GM21786 (cell line): ENCODE results near the gene SLC25A47.
"Not testable (repeated sequence)": the region's sequence is repeated elsewhere in the genome, so short reads cannot be mapped to it uniquely, and the experiment has no call there.

Experiments used
- ATAC-seq: cut with Tn5 transposase; IDR thresholded peaks from one replicate; pipeline ENCODE4 v1.9.1; 2021; ENCODE audit not compliant: unreplicated experiment

Gene SLC25A47, protein sequence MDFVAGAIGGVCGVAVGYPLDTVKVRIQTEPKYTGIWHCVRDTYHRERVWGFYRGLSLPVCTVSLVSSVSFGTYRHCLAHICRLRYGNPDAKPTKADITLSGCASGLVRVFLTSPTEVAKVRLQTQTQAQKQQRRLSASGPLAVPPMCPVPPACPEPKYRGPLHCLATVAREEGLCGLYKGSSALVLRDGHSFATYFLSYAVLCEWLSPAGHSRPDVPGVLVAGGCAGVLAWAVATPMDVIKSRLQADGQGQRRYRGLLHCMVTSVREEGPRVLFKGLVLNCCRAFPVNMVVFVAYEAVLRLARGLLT

DNA sequence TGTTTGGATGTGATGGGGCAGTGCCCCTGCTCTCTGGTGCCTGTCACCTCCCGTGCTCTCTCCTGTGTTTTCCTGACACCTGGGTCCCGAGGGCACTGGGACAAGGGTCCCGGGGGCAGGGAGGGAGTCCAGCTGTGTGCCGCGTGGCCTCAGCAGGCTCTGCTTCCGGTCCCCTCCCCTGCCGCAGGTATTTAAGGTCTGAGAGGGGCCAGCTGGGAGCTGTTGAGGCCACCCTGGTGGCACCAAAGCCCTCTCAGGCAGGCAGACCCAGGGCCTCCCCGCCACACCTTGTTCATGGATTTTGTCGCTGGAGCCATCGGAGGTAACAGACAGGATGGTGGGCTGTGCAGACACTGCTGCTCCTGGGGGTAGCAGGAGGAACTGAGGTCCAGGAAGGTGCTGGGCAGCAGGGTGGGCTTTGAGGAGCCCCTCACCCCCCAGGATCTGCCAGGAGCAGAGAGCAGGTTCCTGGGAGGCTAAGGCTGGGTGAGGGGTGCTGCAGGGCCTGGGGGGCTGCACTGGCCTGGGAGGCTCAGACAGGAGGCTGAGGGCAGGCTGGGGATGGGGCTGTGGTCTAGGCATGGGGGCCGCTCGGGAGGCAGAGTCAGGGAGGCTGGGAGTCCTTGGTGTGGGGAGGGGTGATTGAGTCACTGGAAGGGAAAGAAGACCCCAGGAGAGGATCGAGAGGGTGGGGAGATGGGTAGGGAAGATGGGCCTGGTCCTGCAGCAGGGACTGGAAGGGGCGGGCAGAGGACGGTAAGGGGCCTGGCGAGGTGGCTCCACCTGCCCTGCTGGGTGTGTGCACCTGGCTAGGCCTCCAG, at the start of gene SLC25A47:
SLC25A47 (plus strand) TSS at position 219 of the 821 bp plus-strand sequence; CDS start at position 295, 76 bp downstream.
- ATAC-seq = no peak

DNA sequence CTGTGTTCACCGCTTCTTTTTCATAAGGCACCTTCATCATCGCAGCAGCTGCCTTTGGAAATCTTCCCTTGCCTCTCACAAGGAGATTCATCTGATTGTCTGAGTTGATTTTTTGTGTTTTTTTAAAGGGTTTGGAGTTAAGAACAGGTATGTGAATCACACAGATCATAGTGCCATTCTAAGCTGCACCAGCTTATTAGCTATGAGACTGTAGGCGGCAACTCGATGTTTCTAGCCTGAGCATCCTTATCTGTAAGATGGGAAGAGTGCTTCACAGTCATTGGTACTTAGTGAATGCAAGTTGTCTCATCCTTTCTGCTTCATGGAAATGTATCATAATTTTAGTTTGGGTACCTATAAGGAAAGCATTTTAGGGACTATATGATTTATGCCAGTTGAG, 48.9 kb upstream of the SLC25A47 start:
- ATAC-seq = no peak

DNA sequence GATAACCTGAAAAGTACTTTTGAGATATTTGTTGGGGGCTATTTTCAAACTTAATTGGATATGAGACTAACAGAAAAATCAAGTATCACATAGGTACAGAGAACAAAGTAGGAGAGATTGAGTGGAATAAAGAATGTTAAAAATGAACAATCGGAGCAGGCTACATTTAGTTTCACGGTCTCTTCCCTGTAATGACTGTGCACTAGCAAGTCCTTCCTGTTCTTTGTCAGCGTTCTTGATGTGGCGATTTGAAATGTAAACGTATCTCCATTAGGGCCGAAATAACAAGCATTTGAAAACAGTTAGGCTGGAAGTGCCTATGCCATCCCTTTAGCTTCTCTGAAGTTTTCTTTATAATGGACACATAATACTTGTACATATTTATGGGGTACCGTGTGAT, 47.9 kb upstream of the SLC25A47 start:
- no peak for ATAC-seq

DNA sequence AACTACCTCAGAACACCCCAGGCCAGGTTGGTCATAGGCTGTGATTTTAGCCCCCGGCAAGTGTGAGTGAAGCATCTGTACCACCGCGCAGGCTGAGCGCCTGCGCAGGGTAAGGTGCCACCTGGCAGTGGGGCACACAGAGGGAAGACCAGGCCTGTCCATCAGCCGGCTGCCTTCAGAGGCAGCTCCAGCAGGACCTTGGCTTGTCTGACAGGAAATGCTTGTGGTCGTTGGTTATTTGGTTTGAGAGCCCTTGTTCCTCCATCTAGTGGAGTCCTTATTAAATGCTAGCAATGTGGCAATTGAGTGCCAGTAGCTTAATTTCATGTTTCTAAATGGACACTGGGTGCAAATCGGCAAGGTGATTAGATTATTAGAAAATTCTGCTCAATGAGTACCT, 44.4 kb upstream of the SLC25A47 start:
- peak; percentile 74 for ATAC-seq

DNA sequence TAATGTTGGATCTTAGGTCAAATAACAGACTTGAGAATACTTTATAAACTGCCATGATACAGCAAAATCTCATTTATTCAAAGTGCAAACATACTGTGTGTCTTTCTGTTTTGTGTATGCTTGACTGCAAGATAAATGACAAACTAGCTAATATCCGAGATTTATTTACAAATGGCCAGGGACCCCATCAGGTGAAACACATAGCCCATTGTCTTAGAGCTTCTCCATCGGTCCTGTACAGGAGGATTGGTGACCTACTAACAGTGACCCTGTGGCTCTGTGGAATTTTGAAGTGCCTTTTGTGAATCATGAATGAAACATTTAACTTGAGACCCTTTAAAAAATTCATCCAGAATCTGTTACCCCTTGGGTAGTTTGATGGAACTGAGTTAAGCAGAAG, 44.0 kb upstream of the SLC25A47 start:
- ATAC-seq = no peak

DNA sequence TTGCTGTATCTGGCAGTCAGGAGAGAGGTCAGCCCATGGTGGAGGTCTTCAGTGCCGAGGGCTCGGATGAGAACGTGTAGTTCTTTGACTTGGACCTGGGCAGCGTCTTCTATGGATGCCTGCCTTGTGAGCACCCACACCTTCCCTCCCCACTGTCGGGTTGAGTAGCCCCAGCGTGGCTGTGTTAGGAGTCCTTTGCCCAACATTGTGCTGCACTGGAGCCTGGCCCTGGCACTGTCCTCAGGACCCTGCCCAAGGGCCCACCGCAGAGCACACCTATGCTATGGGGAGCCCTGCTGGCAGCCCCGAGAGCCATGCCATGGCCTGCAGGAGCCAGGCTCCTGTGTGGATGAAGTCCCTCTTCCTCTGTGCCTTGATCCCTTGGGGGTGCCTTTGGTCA, 43.6 kb upstream of the SLC25A47 start:
- ATAC-seq = no peak

DNA sequence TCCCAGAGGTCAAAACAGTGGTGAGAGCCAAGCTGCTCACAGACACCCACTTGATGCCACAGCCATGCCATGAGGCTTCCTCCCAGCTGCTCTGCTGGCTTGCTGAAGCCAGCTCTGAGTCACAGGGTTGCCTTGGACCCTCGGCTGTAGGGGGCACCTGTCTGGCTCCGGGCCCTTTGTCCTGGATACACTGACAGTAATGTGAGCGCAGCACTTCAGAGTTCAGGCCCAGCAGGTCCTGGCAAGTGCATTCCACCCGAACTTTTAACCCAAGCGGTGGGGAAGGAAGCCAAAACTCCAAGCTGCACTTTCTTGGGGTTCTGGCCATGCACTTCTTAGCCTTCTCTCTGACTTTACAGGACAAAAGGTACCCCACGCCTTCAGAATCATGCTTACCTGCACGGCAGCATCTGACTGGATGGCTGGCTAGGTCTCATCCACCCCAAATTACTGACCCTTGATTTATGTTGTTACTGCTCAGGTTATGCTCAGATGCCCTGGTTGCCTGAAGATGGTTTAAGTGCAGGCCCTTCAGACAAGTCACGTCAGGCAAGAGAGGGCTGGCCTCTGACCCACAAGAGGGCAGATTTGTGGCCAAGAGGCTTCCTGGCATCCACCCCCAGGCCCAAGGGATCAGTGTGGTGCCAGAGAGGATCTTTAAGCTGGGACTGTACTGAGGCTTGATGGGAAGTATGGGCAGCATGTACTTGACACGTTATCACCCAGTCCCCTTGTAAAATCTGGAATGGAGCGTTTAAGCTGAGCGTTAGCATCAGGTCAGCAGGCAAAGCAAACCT, 41.7 kb upstream of the SLC25A47 start:
- ATAC-seq = no peak

DNA sequence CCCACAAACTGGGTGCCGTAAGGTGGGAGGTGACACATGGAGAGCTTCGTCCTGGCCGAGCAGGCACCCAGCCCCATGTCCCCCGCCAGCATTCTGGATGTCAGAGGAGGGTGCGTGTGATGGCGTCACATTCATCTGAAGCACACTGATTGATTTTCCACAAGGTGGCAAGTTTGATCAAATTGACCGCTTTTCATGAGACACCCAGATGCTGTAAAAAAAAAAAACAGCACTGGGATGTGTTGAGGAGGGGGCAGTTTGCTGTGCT, 41.1 kb upstream of the SLC25A47 start:
- ATAC-seq = no peak

DNA sequence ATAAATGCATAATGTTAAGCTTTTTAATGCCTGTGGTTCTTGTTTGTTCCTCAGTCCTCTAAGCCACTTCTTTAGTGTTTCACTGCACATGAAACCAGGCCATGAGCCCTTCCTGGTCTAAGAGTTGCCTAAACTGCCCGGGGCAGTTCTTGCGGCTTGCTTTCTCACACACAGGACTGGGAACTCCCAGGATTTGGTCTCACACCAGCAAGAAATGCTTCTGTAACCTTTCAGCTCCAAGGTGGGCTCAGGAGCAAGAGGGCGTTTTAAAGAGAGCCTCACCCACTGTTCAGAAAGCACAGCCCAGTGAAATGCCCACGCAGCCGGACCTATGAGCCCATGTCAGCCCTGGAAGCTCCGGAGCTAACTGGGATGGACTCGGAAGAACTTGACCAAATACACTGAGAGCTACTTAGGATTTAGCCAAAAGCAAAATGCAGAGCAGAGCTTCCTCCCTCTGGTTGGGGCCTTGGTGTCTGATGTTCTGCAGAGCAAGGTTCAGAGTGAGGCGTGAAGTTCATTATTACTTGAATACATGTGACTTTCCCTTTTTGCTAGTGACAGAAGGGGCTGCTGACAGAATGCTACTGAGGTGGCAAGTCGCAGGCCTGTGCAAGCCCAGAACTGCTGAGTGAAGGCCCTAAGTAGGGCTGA, 40.2 kb upstream of the SLC25A47 start:
- ATAC-seq = no peak

DNA sequence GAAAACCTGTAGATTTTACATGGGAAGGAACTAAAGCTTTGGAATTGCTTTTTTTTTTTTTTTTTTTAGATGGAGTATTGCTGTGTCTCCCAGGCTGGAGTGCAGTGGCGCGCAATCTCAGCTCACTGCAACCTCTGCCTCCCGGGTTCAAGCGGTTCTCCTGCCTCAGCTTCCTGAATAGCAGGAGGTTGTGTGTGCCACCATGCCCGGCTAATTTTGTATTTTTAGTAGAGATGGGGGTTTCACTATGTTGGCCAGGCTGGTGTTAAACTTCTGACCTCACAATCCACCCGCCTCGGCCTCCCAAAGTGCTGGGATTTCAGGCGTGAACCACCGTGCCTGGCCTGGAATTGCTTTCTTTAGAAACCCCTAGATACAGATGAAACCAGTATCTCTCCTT, 39.7 kb upstream of the SLC25A47 start:
- not testable (repeated sequence) for ATAC-seq

DNA sequence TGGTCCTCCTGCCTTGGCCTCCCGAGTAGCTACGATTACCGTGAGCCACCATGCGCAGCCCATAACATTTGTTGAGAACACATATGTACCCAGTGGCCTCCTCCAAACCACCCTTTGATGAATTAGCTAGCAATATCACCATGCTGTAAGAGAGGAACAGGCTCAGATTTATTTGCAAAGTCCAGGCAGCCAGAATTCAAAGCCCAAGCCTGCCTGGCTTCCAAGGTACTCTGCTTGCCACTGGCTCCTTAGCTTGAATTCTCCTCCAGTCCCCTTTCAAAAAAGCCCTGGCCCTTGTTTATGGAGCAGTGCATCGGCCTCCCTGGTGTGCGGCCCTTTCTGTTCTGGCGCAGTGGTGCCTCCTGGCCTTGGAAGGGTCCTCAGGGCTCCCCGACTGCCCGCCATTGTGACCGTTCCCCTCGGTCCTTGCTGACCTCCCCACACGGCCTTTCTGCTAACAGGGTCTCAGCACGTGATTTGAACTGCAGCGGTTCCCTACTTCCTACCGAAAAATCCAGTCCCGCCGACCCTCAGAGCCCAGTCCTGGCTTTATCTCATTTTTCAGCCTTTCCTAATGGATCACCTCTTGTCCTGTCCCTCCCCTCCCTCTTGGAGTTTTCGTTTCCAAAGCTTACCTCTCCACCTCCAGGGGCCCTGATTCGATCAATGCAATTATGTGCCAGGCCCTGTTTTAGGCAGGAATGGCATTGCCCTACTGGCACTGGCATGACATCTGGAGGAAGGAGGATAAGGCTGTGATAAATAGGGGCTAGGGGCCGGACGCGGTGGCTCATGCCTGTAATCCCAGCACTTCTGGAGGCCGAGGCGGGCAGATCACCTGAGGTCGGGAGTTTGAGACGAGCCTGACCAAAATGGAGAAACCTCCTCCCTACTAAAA, 38.9 kb upstream of the SLC25A47 start:
- ATAC-seq = no peak

DNA sequence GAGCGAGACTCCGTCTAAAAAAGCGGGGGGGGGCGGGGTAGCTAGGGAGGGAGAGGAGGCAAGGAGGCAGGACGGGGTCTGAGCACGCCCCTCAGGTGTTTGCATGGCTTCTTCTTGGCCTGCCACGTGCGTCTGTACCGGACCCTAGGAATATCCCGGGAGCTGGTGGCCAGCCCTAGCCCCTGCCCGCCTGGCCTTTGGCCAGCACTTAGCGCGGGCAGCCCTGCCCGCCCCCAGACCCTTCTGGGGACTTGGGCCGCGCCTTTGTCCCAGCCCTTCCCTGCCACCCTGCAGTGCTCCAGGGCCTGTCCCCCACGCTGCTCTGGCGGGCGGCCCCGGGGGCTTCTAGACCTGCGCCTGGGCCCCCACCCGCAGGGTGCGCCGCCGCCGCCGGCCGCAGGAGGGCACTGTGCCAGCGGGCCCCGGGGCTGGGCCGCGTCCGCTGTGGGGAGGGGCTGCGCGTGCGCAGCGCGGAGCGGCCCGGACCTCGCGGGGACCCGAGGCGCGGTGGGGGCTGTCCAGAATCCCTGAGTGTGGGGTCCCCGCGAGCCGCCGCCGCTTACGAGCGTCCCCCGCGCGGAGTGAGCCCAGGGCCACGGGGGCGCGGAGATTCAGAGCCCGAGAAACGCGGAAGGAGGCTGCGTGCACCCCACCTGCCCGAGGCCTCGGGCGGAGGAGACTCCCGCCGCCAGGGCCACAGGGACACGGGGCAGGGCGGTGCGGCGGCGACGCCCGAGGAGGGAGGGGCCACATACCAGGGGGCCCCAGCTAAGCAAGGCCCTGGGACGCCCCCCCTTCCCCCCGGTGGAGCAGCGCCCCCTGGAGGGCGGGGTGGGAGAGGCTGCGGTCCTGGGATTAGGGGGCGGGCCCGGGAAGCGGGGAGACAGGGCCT, 37.9 kb upstream of the SLC25A47 start:
- ATAC-seq = peak; percentile 81

DNA sequence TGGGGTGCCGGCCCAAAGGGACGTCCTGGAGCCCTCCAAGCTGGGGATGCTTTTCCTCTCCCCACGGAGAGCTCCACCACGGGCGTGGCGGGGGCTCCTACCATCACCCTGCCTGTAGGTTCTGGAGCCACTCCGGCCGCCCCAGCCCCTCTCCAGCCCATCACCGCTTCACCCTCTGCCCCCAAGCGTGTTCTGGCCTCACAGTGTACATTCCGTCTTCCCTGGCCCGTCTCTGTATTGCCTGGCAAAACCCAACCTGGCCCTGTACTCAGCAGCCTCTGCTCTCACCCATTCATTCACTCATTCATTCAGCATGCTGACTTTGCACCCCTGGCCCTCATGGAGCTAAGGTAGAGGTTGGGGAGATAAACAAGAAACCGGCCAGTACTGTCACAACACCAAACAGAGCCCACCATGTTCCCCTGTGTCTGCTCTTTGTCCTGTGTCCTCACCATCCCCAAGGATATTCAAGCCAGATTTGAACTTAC, 37.2 kb upstream of the SLC25A47 start:
- no peak for ATAC-seq

DNA sequence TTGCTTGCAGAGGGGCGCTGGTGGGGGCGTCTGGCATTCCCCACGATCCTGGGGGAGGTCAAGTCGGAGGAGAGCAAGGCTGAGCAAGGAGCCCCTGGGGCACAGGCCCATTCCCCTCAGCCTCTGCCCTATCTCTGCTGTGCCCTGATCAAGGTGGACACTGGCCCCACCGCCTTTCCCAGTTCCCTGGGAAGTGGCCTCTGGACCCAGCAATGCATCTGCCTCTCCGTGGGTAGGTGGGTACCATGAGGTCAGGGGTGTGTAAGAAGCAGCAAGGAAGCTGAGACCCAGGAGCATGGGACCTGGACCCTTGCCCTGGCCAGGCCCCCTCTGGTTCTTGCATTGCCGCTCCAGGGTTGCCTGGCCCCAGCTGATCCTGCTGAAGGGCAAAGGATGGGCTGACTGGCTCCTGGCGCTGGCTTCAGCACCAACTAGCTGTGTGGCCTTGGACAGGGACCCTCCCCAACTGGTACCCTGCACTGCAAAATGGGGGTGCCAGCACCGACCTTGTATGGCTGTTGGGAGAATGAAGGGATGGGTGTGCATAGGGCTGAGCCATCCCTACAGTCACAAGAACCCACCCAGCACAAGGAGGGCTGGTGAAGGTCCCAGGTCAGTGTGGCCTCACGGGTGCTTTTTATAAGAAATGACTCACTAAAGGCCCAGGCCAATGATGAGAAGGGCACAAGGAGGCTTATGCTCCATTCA, 36.5 kb upstream of the SLC25A47 start:
- ATAC-seq = no peak

DNA sequence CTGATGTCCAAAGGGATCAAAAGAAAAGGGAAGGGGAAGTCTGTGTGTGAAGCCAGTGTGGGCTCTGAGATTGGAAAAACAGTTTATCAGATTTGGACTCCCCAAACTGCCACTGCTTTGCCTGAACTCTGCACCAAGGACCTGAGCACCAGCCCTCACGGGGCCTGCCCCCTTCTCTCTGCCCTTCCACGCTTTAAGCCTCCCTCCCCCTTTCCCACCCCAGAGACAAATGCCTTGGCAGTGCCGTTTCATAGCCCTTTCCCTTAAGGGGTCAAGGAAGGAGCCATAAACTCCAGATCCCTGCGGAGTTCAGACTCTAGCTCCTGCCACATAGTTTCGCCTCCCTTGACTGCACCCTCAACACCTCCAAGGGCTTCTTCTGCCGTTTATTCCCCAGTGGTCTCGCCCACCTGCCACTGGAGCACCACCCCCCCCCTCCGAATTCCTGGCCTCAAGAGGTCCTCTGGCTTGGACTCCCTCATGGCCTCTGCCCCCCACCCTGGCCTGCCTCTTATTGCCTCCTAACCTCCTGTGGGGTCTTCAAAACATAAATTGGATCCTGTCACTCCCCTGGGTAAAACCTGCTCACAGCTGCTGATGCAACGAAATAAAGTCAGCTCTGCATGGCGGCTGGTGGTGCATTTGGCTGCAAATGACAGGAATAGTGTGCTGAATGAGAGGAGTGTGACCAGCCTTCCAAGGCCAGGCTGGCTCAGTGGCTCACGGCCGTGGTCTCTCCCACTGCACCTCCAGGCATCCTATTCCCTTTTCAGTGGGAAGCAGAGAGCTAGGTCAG, 35.7 kb upstream of the SLC25A47 start:
- no peak for ATAC-seq

DNA sequence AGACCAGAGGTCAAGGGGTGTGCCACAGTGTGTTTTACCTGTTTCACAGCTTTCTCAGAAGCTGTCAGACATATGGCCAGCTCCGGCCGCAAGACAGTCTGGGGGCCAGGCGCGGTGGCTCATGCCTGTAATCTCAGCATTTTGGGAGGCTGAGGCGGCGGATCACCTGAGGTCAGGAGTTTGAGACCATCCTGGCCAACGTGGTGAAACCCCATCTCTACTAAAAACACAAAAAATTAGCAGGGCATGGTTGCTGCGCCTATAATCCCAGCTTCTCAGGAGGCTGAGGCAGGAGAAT, 35.2 kb upstream of the SLC25A47 start:
- not testable (repeated sequence) for ATAC-seq

DNA sequence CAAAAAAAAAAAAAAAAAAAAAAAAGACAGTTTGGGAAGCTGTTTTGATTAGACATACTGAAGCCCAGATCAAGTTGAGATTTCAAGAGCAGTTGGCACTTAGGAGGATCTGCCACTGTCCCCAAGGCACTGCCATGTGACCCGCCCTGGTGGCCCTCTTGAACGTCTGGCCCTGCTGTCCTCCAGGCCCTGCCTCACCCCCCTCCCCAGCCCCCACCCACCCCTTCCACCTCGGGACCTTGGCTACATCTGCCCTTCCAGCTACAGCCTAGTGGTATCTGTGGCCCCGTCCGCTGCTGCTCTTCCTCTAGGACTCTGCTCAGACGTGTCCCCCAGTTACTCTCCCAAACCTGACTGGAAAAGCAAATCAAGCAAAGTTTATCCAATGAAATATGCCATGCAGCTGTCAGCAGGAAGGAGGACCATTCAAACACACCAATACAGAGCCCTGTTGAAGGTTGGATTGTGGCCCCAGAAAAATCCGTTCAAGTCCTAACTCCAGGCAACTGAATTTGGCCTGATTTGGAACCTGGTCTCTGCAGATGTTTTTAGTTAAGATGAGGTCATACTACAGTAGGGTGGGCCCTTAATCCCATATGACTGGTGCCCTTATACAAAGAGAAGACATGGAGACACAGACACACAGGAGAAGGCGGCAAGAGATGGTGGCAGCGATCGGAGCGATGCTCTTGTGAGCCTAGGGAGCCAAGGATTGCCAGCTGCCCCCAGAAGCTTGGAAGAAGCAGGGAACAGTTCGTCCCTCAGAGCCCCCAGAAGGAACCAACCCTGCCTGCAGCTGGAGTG, 34.6 kb upstream of the SLC25A47 start:
- no peak for ATAC-seq
